Kidney capillary endothelial cell (primary cell): ENCODE measurements around the gene GABRP.
"Not testable (repeated sequence)": the region's sequence is repeated elsewhere in the genome, so short reads cannot be mapped to it uniquely, and the experiment has no call there.

Experiments used
- DNase-seq: peaks from one replicate; pipeline ENCODE4 v3.0.0-alpha.2; 2018; ENCODE audit warnings: low spot score

The GABRP gene, protein sequence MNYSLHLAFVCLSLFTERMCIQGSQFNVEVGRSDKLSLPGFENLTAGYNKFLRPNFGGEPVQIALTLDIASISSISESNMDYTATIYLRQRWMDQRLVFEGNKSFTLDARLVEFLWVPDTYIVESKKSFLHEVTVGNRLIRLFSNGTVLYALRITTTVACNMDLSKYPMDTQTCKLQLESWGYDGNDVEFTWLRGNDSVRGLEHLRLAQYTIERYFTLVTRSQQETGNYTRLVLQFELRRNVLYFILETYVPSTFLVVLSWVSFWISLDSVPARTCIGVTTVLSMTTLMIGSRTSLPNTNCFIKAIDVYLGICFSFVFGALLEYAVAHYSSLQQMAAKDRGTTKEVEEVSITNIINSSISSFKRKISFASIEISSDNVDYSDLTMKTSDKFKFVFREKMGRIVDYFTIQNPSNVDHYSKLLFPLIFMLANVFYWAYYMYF

DNA sequence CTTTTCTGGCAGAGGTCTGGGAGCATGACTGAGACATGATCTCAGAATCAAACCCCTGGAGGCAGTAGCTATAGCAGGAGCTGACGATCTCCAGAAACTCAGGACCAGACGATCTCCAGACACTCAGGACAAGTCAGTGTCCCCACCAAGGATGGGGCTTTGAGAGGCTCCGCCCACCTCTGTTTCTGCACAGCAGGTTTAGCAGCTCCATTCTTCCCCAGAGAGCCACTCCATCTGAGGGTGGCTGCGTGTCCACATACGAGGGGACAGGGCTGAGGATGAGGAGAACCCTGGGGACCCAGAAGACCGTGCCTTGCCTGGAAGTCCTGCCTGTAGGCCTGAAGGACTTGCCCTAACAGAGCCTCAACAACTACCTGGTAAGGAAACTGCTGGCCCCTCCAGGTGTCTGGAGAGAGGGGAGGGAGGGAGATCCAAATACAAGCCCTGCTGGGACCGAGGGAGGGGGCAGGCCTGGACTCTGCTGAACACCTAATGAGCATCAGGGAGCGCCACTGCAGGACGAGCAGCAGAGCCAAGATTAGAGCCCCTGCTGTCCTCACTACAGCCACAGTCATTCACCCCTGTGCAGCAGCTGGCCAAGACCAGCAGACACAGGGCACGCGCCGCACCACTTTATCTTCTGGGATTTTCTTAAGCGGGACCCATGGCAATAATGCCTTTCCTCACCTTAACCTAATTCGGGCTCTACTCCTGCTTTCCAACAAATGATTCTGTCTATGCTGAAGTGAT lies at the start of gene GABRP:
Gene GABRP (plus strand): TSS at position 228 of the 750 bp plus-strand sequence. CDS start 4,891 bp downstream, outside the sequence.
- DNase-seq, result no peak

DNA sequence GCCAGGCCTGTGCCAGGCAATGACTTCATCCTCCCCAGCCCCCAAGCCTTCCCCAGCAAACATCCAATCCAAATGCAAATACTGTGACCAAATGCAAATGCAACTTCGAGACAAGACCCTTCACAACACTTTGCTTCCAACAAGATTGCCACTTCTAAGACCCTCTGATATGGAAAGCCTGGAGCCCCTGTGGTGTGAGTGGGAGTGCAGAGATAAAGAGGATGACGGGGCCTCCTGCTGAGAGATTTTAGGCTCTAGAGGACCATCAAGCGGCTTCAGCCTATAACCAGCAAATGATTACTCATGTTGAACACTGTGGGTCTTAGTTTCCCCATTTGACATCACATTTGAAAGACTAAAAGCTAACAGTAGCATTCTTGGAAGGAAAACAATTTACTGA lies 46.6 kb upstream of the GABRP start:
- no peak for DNase-seq

DNA sequence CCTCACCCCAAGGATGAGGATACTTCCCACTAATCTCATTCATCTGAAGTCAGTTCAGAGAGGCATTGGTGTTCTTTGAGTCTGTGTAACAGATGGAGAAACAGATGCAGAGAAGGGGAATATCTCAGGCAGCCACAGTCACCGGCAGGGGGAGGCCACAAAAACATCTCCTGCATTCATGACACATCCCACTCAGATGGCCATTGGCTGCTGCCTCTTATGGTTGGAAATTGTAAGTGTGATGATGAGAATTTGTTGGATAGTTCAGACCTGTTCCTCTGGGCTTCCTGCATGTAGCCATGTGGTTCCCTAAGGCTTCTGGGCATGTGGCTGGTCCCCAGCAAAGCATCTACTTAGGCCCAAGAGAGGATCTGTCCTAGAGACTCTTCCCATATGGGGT lies 45.9 kb upstream of the GABRP start:
- DNase-seq, result no peak

DNA sequence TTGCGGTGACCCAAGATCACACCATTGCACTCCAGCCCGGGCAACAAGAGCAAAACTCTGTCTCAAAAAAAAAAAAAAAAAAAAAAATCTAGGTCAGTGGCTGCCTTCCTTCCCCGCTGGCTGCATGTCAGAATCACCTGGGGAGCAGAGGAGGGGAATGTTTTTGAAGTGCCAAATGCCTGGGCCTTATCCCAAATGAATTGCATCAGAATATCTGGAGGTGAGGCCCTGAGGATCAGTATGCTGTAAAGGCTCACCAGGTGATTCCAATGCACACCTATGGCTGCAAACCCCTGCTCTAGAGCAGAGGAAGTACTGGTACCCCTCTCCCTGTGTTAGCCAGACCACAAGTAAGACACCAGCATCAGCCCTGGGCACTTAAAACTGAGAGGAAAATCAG lies 44.7 kb upstream of the GABRP start:
- no peak for DNase-seq

DNA sequence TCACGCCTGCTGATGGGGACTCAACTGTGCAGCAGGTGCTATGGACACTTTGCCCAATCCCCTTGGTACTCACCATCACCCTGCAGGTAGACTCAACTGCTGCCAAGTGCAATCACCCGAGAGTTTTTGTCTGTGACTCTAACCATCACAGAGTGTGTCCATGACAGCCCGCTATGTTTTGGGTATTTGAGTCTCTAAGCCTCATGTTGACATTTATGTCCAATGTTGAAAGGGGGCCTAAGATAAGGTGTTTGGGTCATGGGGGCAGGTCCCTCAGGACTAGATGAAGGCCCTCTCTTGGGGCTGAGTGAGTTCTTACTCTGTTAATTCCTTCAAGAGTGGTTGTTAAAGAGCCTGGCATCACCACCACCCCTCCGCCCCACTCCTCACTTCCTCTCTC lies 44.1 kb upstream of the GABRP start:
- DNase-seq, result no peak

DNA sequence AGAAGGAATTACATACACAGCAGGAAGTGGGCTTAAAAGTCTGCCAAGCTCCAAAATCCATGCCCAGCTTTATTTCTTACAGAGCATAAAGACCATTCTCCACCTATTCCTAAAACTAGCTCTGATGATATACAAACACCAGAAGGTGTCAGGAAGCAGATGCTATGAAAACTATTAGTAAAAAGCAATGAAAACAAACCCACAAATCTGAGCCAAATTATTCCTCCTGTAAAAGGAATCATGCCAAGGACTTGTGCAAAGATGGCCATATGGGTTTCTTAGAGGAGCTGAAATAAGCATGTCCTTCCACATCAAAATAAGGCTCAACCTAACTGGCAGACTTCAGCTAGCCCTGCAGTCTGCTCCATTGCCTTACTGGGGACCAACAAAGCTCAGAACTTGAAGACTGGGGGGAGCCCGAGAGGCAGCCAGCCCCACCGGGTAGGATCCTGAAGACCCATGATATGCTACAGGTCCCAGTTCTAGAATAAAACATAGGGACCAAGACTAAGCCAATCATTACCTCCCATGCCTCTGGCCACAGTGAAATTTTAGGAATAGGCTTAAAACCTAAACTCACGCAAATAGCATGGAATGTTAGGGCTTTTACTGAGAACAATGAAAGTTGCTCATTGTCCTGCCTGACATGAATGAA lies 42.8 kb upstream of the GABRP start:
- no peak for DNase-seq

DNA sequence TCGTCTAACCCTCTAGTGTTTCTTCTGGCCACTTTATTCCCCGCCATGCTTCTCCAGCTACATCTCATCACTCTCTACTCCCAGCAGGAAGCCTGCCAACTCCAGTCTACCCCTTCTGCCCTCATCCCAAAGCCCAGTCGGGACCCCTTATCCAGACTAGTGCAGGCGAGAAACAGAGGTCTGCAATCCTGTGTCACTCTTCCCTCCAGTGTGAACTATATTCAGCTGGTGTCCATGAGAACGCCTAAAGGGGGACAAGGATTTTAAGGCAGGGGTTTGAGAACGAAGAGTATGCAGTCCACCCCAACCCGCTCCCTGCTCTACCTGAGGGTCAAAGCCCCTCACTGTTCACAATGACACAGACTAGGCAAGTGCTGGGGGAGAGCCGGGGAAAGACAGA lies 41.7 kb upstream of the GABRP start:
- DNase-seq, result no peak

DNA sequence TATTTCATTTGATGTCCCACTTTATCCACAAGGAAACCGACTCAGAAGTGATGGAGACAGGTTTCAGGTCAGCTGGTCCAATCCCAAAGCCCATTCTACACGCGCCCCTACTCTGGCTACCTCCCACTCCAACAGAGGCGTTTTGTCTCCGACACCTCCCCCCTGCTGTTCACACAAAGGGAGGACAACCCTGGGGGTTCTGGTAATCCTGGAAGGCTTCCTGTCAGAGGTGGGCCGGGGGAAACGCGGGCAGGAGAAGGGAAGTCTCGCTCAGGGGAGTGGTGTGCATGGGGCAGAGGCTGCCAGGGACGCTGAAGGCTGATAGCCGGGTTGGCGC lies 39.7 kb upstream of the GABRP start:
- DNase-seq, result no peak

DNA sequence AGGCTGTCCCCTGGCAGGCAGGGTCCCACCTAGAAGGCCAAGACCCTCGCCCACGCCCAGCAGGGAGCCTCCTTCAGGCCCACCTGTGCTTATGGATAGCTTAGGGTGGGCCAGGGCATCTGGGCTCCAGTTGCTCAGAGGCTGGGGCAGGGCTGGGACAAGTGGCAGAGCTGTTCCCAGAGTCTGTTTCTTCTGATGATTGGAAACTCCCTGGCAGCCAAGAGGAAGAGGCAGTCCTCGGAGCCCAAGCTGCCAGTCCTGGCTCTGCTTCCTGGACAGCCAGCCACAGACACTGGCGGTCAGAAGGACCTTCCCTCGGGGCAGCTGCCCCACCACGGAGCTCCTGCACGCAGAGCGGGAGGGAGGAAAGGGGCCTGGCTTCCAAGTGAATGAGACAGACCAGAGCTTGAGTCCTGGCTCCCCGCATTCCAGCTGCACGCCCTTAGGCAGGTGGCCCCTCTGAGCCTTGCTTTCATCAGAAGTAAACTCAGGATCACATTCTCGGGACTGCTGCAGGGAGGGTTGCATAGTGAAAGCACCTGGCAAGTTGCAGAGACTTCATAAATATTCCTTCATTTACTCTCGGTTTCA lies 37.9 kb upstream of the GABRP start:
- peak; percentile 38 for DNase-seq

DNA sequence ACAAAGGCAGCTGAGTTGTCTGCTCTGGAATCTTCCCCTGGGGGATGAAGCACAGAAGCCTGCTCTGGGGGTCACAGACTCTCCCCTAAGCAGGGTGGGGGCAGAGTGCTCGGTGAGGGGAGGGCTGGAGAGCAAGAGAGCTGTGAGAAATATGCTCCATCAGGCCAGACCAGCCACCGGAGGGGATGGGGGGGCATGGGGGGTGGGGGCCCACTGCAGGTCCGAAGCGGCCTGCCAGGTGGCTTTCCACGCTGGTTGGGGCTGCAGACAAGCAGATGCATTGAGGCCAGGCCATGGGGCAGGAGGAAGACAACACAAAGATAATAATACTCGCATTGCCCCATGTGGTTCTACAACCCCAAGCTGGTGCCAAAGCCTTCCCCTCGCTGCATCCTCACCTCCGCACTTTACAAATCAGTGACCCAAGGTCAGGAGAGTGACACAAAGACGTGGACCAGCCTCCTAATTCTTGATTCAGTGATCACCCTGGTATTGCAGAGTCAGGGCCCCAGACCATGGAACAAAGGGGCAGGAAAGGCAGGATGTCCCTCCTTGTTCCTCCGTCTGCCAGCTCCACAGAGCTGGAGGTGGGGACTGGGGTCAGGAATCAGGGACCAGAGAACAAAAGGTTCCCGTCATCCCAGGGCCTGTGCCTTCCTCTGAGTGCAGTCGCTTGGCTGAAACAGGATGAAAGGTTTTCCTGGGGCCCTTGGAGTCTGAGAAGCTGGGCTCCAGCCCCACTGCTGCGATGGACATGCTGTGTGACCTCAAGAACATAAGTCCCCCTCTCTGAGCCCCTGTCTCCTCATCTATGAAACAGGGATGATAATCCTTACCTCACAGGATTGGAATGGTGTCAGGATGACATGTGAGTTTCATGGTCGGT lies 37.2 kb upstream of the GABRP start:
- DNase-seq, result peak; percentile 57

DNA sequence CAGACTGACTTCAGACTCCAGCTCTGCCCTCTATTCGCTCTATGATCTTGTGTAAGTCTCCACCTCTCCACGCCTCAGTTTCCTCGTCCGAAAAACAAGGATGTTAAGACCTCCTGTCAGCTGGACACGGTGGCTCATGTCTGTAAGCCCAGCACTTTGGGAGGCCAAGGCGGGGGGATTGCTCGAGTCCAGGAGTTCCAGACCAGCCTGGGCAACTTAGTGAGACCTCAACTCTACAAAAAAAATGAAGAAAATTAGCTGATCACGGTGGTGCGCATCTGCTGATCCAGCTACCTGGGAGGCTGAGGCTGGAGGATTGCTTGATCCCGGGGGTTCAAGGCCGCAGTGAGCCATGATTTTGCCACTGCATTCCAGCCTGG lies 36.6 kb upstream of the GABRP start:
- no peak for DNase-seq

DNA sequence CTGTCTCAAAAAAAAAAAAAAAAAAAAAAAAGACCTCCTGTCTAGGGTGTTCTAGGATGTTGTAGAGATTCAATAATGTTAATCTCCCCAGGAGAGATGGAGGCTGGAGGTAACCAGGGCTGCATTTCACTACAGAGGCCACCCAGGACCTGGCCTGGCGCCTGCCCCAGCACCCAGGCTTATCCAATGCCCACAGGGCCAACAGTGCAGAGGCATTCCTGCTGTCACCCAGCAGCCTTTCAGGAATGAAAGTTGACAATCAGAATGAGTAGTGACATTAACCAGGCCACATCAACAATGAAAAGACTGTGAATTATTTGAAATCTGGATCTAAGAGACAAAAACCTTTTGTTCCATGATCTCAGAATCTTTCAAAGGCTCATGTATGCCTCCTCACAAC lies 36.2 kb upstream of the GABRP start:
- no peak for DNase-seq

DNA sequence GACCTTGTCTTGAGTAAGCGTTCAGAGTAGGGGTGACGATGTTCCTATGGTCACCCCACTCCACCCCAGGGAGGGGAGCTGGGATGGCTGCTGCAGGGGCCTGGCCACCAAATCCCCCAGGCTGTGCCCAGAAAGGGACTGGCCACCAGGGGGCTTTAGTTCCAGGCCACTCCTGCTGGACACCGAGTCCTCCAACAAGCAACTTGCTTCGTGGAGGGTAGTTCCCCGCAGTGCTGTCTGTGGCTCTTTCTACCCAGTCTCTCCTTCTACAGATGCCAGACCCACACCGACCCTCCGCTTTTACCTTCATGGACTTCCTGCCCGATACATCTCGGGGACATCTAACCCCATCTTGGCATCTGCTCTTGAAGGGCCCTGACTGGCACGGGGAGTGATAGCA lies 35.7 kb upstream of the GABRP start:
- peak; percentile 25 for DNase-seq

DNA sequence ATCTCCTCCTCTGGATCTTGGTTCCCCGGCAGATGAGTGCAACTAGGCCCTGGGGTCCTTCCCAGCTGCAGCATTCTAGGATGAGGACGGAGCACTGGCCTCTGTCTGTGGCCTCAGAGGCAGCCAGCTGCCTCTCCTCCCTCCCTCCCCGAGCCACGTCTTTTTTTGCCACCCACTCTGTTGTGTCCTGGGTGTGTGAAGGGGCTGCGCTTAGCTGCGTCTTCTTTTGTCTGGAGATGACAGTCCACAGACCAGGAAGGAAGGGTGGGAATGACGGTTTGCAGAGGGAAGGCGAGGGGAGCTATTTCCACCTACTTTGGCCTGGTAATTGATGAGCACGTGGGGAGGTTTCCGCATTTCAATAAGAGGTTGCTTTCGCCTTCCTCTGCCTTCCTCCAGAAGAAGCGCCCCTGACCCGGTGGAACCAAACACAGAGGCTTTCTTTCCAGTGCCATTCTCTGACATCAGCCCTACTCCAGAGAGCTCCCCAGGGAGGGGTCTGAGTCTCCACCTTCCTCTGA lies 34.5 kb upstream of the GABRP start:
- no peak for DNase-seq

DNA sequence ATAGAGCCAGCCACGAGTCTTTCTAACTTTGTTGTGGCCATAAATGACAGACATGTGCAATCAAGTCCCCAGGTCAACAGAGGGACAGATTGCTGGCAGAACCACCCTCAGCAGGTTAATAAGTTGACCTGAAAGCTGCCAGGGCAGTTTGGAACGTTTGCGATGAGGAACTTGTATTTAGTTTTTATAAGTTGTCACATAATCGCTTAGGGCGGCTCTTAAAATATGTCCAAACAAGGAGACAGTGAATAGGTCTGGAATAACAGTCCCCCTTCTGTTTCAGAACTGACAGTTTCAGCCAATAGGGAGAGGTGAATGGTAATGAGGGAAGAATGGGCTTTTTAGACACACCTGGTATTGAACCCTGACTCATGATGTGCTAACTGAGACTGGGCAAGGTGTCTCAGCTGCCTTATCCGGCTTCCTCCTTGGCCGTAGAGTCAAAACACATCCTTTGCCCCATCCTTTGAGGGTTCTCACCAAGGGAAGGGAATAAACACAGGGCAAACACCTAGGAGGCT lies 33.6 kb upstream of the GABRP start:
- DNase-seq, result no peak

DNA sequence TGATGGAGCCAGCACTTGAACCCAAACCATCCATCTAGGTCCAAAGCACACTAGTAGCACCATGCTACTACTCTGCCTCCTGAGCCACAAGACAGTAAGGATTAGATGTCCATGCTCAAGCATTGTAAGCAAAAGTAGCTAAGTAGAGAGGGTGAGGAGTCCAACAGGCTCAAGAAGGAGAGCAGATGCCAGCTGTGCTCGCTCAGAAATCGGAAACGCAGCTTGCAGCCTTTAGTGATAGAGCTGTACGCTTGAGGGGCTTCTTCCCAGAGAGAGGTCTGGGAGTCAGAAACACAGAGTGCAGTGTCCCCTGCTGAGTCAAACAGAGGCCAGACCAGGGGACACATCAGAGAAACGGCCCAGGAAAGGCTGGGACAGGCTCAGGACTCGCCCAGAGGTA lies 32.7 kb upstream of the GABRP start:
- no peak for DNase-seq

DNA sequence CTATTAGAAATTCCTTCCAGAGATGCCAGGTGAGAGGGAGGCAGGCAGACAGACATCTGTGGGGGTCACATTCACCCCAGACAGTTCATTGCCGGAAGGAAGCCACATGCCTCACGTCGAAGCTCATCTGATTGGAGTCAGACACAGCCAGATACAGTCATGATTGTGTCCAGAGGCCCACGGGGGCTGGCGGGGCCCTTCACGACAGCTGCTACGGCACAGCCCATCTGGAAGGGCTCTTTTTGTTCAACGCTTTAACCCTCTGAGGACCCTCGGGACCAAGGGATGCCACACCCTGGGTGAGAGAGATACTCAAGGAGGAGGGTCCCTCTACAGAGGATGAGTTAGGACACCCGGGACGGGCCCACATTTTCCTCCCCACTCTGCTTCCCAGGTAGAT lies 31.9 kb upstream of the GABRP start:
- no peak for DNase-seq

DNA sequence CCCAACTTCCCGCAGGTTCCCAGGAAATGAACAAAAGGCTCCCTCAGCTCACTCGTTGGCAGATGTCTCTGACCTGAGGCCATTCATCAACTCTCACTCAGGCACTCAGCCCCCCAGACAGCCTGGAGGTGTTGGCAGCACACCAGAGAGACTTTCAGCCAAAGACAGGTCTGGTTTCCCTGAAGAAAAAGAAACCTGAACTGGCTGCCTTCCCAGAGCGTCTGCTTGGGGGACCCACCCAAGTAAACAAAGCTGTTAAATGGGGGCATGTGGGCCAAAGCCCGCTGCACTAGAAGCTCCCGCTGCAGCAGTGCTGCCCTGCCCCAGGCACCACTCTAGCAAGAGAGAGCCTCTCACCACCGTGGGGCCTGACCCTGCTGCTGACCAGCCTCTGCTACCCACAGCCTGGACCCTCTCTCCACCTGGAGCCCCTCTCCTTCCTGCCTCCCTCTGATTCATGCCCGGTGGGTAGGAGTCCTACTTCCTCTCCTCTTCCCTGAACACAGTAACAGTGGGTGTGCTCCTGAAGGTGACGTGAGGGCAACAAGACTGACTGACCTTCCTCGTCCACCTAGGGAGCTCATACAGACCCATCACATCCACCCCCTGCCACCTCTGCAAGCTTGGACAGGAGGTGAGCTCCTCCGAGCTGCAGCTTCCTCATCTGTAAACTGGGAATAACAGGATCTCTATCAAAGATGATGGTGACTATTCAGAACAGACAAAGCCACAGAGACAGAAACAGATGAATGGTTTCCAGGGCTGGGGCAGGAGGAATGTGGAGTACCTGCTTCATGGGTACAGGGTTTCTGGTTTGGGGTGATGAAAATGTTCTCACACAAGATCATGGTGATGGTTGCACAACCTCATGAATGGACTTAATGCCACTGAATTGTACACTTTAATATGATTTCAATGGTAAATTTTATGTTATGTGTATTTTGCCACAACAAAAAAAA lies 31.0 kb upstream of the GABRP start:
- no peak for DNase-seq

DNA sequence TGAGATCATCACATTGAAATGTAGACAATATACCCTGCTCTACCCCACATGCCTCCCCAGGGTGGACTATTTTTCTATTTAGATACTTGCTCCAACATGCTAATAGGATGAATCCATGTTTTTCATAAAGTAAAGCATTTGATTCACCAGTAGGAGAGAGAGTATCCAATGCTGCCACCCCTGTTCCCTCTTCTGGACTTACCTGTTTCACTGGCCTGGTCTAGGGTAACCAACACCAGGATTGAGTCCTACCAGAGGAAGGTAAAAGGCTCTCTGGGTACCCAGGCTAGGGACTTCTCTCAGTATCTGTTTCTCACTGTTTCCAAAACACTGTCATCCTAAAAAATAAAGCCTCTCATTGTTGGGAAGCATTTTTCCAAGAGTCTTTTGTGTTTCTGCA lies 30.2 kb upstream of the GABRP start:
- DNase-seq, result no peak

DNA sequence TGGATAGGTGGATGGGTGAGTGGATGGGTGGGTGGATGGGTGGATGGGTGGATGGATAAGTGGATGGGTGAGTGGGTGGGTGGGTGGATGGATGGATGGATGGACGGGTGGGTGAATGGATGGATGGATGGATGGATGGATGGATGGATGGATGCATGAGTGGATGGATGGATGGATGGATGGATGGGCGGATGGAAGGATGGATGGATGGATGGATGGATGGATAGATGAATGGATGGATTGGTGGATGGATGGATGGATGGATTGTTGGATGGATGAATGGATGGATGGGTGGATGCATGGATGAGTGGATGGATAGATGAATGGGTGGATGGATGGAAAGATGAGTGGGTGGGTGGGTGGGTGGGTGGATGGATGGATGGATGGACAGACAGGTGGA lies 29.0 kb upstream of the GABRP start:
- DNase-seq, result not testable (repeated sequence)
